Measurements from ENCODE around the gene LIN52.

LIN52 gene, protein sequence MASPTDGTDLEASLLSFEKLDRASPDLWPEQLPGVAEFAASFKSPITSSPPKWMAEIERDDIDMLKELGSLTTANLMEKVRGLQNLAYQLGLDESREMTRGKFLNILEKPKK

DNA sequence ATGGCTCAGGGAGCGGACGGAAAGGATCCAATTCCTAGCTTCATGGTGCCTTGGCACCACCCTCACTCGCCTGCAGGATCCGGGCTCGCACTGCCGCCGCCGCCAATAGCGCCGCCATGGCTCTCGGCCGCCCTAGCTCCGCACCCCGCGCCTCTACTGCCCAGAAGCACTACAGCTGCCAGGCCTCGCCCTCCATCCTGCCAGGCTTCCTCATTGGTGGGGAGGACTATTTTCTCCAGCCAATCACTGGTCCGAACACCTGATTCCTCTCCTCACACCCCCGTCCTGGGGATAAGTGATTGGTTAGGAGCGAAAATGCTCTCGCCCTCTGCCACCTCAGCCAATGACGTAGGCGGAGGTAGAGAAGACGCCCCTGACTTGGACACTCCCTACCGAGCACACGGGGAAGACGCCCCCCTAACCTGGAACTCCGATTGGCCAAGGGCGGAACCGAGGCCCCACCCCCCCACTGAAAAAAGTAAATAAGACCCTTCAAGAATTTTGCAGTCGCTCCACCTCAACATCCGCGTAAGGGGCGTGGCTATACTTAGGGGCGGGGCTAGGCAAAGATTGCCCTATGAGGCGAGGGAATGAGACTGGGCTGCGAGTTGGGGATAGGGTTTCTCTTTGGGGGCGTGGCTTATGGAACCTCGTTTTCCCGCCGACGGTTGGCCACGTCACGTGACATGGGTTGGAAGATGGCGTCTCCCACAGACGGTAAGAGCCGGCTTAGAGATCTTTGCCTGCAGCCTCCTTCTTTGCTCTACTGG, at the start of gene LIN52, which contains the start of gene ALDH6A1:
TSS of gene LIN52 (plus strand) at position 680 of the 770 bp plus-strand sequence. CDS start at position 699, 19 bp downstream.
TSS of gene ALDH6A1 (minus strand) at position 177 of the 770 bp plus-strand sequence. CDS start at position 118, 59 bp downstream.
- DNase-seq (ENCODE audit: low read depth): peak; percentile 100

DNA sequence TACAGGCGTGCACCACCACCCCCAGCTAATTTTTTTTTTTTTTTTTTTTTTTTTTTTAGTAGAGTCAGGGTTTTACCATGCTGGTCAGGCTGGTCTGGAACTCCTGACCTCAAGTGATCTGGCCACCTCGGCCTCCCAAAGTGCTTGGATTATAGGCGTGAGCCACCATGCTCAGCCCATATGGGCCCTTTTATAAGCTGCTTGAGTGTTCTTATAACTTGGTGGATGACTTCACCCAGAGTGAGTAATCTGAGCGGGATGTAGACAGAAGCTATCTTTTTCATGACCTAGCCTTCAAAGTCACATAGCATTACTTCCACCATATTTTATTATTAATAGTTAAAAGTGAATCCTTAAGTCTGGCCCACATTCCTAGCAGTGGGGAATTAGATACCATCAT, 49.2 kb upstream of the LIN52 start:
- DNase-seq (ENCODE audit: low read depth): no peak

DNA sequence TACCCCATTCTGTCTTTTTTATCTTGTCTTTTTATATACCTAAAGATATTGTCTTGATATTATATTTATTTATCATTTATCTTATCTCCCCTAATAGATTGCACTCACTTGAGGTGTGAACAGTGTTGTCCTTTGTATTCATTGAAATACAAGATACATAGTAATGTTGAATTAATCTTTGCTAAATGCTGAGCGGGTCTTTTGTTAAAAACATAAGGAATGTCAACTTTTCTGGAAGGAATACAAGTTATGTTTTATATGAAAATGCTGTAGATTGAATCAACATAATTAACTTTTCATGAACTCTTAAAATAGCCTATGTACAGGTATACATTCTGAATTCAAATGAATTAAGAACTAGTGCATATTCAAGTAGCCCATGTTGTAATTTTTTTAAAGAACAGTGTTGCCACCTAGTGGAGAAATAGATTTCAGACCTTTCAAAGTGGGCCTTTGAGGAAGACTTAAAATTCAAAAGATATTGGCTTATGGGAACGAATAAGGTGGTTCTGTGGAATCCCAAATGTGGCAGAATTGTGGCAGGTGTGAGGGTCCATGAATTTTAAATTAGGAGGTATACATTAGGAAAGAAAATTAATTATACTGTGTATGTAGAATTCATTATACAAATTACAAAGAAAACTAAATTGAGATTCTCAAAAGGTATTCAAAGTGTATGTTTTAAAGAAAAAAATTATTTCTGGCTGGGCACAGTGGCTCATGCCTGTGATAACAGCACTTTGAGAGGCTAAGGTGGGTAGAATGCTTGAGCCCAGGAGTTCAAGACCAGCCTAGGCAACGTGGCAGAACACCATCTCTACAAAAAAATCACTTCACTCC, 46.5 kb upstream of the LIN52 start:
- DNase-seq (ENCODE audit: low read depth): peak; percentile 28

DNA sequence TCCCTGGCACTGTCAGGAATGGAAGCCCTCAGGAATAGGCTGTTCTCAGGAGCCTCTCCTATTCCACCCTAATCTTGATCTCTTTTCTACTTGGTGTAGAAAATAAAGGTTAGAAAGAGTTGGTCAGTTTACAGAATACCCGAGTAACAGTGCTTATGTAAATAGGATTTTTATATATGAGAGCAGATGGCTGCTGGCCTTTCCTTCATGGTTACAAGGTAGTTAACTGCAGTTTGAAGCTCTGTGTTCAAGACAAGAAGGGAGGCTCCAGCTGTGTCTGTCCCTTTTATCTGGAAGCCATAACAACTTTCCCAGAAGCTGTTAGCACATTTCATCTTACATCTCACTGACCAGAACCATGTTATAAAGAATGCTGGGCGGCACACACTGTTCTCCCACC, 42.5 kb upstream of the LIN52 start:
- no peak for DNase-seq (ENCODE audit: low read depth)

DNA sequence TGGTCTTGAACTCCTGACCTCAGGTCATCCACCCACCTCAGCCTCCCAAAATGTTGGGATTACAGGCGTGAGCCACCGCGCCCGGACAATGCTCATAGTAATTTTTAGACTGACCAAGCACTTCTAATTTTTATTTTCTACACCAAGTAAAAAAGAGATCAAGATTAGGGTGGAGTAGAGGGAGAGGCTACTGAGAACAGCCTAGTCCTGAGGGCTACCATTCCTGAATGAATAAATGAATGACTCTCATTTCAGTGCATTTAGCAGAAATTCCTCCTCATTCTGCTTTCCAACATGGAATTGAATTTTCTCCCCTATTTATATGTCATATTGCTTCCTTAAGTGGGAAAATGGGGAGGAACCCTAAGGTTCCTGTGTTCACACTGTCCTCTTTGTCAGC, 39.2 kb upstream of the LIN52 start:
- DNase-seq (ENCODE audit: low read depth): no peak

DNA sequence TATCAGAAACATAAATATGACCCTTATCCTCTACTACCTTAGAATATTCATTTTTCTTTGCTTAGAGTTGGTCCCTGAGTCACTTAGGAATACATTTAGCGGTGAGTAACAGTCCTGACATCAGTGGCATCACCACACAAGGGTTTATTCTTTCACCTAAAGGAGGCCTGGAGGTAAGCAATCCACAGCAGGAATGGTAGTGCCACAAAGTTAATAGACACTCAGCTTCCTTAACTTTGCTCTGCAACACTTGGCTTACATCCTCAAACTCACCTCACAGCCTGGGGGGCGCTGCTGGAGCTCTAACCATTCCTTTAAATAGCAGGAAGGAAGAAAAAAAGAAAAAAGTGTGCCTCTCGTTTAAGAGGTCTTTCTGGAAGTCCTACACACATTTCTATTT, 36.5 kb upstream of the LIN52 start:
- DNase-seq (ENCODE audit: low read depth): no peak

DNA sequence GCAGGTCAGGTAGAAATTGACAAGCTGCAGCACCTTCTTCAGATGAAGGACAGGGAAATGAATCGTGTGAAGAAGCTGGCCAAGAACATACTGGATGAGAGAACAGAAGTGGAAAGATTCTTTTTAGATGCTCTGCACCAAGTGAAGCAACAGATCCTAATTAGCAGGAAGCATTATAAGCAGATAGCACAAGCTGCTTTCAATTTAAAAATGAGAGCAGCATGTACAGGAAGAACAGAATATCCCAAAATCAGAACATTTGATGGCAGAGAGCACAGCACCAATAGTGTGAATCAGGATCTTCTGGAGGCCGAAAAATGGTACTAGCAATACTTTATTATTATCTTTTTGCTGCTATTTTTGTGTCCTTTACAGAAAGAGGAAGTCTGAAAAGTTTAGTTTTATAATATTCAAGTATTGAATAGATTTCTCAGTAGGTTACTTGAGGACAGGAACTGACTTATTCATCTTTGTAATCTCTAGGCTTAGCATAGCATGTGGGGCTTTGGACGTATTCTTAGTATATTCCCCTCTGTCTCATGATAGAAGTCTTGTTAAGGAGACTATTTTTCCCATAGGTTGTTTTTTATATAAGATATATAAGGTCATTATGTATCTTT, 34.8 kb upstream of the LIN52 start:
- no peak for DNase-seq (ENCODE audit: low read depth)

DNA sequence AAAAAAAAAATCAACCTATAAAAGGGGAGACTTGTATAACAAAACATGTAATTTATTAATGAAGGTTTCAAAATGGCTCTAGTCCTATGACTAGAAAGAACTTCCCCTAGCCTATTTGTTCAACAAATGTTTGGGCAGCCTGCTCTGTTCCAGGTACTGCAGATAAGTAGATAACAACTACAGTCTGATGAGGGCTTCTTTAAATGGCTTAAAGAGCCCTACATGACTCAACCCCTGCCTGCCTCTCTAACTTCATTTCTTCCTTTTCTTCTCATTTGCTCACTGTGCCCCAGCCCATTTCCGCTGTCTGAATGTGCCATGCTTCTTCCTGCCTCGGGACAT, 22.0 kb upstream of the LIN52 start:
- no peak for DNase-seq (ENCODE audit: low read depth)

DNA sequence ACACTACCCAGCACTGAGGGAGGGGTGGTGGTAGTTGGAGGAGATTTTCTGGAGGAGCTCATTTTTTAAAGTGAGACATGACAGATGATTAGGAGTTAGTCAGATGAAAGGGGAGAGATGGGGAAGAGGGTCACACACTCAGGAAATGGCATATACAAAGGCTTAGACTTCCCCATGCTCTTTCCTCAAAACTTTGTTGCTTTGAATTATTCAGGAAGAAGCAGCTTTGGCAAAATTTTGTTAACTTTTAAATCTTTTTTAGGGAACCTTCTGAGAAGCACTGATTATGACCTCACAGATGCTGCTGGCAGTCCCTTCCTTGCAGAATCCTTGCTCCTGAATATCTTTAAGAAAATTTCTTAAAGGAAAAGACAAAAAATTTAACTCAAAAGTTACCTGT, 20.3 kb upstream of the LIN52 start:
- no peak for DNase-seq (ENCODE audit: low read depth)

DNA sequence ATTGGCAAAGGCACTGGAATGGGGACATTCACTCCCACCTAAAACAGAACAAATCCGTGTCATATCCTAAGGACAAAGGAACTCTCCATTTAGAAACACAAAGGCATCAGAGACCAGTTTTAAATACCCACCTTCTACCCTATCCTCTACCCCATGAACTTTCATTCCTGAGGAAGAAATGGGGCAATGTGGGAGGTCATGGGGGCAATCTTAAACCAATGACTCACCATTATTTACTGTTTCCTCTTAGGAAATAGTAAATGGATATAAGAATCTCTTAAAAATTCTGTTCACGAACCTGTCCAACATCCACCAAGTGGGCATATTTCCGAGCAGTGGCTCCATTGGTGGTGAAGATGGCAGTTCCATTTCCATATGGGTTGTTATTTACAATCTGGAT, 19.9 kb upstream of the LIN52 start:
- DNase-seq (ENCODE audit: low read depth): no peak

DNA sequence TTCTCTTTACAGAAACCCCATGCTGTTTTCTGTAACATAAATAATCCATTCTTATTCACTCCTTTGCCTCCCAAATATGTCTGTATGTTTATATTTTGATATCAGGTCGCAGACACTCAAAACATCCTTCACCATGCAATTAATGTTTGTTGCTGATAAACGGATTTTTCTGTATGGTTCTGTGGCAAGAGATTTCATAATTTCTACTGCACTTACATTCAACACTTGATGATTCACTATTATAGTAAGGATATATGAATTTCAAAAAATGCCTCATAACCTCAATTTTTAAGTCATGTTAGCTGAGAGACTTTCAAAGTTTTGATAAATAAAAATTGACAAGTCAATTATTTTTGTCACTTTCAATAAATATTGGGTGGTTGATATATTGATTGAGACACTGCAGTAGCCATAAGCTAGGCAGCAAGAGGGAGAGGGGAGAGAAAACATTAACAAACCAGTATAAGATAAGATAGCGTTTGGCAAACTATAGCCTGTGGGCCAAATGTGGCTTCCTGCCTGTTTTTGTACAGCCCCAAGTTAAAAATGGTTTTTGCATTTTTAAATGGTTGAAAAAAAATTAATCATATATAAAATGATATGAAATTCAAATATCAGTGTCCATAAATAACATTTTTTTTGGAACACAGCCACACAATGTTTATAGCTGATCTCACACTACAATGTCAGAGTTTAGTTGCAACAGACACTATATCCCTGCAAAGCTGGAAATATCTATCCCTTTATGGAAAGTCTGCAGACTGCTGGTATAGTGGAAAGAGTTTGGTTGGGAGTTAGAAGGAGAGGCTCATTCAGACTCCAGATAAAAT, 18.8 kb upstream of the LIN52 start:
- no peak for DNase-seq (ENCODE audit: low read depth)

DNA sequence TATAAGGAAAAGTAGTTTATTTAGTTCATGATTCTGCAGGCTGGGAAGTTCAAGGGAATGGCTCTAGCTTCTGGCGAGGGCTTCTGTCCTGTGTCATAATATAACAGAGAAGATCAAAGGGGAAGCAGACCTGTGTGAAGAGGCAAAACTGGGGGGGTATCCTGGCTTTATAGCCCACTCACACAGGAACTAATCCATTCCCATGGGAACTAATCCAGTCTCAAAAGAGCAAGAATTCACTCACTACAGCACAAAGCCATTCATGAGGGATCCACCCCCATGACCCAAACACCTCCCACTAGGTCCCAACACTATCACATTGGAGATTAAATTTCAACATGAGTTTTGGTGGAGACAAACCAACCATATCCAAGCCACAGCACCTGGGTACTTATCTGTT, 7.4 kb upstream of the LIN52 start:
- DNase-seq (ENCODE audit: low read depth): no peak

DNA sequence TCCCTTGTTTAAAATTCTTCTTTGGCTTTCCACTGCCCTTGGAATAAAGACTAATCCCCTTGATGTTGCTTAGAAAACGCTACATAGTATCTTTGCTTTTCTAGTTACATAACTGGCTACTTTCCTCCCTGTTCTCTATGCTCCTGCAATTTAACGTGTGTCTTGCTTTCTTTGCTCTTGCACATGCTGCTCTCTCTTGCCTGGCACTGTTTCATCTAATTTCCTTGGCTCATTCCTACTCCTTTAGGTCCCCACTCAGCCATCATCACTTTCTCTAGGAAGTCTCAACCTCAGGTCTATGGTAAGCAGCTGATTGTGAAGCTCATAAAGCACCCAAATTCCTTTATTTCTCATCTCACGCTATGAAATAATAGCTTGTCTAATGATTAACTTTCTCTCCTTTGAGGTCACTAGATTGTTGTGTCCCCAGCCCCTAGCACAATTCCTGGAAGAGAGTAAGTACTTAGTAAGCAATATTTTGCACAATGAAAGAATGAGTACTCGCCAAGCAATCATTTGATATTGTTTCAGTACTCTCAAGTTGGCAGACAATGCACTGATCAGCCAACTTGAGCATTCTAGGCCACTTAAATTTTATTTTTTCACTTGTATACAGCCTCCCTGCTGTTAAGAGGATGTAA, 3.8 kb upstream of the LIN52 start:
- no peak for DNase-seq (ENCODE audit: low read depth)

DNA sequence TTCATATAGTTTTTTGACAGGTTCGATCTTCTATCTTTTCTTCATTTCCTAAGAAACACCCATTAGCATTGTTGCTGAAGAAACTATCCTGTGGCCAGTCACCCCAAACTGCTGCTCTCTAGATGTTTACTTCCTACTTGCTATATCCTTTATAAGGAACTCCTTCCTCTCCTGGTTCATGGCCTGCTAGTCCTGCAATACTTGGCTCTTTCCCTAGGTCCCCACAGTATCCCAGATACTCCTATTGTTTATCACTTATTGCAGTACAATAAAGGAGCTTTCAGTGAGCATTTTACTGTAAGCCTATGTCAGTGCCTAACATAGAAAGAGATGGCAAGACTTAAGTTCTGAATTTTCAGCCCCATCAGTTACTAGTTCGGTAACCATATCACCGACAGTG, 3.3 kb upstream of the LIN52 start:
- no peak for DNase-seq (ENCODE audit: low read depth)

DNA sequence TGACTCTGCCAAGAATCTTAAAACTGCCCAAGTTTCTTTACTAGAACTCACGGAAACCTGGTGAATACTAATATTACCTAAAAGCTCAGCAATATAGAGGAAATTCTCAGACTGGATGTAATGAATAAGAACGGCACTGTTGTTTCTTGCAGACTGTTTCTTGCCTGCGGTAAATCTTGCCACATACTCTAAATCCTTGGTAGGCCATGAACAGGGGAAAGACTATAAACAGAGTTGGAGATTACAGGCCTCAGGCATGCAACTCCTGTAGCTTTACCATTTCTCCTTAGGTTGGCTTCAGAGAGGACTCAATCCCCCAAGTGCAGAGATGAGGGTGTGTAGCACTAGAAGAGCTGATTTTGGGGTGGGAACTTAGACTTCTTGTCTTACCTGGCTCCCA, 1.6 kb upstream of the LIN52 start:
- no peak for DNase-seq (ENCODE audit: low read depth)

DNA sequence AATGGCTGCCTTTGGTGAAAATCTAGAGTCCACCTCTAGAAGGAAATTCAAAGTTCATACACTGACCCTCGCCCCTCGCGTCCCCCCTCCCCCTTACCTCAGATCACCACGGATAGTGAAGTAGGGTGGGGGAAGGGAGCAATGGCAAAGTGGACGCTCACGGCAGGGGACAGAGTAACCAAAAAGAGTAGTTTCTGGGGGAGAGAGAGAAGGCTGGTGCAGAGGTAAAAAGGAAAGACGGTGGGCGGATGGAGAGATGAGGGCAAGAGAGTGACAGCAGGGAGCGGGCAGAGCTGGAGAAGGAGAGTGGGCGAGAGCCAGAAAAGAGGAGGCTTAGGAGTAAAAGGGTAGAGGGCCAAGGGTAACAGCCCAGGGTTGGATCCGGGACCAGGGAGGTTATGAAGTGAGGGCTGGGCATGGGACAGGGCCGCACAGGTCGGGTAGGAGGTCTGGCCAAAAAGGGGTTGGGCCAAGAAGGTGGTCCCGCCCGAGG, 926 bp upstream of the LIN52 start:
- no peak for DNase-seq (ENCODE audit: low read depth)

DNA sequence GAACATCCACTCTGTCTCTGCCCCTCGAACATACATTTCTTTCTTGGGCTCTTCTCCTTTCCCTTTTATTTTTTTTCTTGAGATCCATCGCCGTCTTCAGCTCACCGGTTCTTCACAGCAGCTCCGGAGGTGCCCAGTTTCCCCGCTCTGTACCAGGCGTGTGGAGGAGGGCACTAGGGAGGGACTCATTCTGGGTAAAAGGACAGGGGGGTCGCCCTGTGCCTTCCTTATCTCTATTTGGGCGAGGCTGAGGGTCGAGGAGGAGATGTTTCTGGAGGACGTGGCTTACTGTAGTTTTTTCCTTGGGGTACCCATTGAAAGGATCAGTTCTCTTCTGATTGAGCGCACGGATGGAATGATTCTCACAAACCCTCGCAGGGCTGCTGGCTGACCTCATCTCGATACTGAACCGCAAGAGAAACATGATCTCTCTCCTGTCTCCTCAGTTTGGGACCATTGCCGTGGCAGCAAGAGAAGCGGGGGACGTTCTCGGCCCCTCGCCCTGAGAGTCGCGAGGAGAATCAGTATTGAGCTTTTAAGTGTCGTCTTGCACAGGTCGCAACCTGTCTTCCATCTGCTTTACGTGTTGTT, 386 bp downstream of the LIN52 start:
- DNase-seq (ENCODE audit: low read depth): no peak

DNA sequence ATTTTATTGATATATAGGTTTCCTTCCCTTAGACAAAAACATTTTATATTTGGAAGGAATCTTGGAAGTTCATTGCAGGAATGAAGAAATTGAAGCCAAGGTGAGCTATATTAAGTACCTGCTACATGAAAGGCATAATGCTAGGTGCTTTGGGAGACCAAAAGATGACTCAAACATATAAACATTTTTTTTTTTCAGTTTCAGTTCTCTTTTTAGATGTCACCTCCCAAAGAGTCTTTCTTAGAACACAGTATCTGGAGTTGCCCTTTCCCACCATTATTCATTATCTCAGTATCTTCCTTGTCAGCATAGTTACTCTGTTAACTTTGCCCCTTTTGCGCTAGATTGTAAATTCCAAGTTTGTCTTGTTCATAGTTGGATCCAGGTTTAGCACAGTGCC, 1.1 kb downstream of the LIN52 start:
- no peak for DNase-seq (ENCODE audit: low read depth)

DNA sequence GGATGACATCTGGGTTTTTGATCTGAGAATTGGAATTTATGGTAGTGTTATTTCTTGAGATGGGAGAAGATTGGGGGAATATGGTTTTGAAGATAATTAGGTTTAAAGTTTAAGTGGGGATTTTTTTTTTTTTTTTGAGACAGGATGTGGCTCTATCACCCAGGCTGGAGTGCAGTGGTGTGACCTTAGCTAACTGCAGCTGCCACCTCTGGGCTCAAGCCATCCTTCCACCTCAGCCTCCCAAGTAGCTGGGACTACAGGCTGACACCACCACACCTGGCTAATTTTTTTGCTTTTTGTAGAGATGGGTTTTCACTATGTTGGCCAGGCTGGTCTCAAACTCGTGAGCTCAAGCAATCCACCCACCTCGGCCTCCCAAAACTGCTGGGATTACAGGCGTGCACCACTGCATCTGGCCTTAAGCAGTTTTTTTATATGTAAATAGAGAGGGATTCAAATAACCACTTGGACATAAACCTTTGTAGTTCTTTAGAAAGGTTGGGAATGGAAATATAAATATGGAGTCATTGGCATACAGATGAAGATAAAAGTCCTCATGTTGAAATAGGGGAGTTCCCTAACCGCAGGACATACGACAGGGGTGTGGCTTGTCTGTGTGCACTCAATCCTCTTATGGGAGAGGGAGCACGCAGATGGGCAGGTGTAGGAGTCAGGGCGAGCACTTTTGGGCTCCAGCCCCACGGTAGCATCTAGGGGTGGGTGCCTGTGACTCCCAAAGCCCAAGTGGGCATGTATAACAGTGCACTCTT, 4.7 kb downstream of the LIN52 start:
- no peak for DNase-seq (ENCODE audit: low read depth)

DNA sequence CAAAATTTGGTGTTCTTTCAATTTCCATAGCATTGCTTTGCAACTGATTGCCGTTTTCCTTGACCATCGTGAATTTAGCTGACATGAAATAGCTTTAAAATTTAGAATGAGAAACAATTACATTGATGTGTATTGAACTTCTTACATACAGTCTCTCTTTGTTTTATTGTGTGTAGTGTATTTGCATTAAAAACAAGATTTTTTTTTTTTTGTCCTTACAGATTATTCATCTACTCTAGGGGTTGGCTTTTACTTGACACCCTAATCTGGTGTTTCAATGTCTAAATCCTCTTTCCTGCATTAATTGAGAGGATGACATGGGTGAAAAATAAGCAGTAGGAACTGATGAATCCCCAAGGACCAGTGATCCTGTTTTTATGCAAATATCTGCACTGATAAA, 20.6 kb downstream of the LIN52 start:
- no peak for DNase-seq (ENCODE audit: low read depth)
